Measurements from ENCODE around the gene RHOT2. TPM values are rescaled to one million over a fixed set of nuclear protein-coding genes. Genes with fewer than 3 reads are reported as not detected.

The RHOT2 gene
- total RNA-seq, 2 experiments from 2014 or later: 202 to 209 TPM

DNA sequence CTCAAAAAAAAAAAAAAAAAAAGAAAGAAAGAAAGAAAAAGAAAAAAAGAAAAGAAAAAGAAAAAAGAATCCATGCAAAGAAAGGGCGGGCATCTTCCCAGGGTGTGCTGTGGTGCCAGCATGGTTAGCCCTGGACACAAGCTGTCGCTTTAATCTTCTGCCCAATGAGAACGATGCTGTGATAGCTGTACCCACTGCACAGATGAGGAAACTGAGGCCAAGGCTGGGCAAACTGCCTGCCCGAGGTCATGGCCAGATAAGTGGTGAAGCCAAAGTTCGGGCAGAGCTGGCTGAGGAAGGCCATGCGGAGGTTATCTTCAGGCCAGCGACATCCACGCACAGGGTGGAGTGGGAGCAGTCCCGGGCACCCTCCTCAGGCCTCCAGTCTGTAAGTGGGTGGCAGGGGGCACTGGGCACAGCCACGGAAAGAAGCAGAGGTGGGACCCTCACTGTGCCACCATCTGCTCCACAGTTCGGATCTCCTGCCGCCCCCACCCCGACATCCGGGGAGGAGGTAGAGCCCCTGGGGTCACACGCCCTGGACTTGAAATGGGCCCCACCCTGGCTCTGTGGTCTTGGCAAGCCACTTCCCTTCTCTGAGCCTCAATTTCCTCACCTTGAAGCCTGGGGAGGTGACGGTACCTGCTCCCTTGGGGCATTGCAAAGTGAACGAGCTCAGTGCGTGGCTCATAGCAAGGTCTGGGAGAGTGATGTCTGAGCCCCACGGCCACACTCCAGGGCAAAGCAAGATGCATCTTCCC, 31.2 kb downstream of the RHOT2 start:
- no peak overlapping the region for H3K4me3 ChIP-seq (ENCODE audit: low read length)
- peaks cover 0 to 40% of the 10 kb centered on the region in 2 experiments for H3K9me3 ChIP-seq (ENCODE audit: control insufficient read depth in 1 of 2, insufficient read depth in 1 of 2, low read length in 2 of 2)
- peaks cover 31 to 34% of the 10 kb centered on the region in 2 experiments for H3K27me3 ChIP-seq (ENCODE audit: control insufficient read depth in 1 of 2, insufficient read depth in 2 of 2, low read length in 2 of 2)
- Mint-ChIP-seq H3K36me3 (ENCODE audit: low read depth) (no peaks in the 10 kb centered on the region), H3K4me1 (ENCODE audit: low read depth) (peaks cover 7% of the 10 kb centered on the region), H3K4me3 (peak overlapping the region; percentile 62), H3K9me3 (no peaks in the 10 kb centered on the region), H3K27me3 (peaks cover 20% of the 10 kb centered on the region), H3K27ac (no peak overlapping the region)
- intact Hi-C loops (cut with DNase I, micrococcal nuclease): loop anchor here in 1 of 2 experiments (10.0 kb wide), 2 partner anchors 716 to 1266 kb away; partner anchors contain the start of genes RNF151, RPS2 and UNKL
- ATAC-seq (ENCODE audit: poor library complexity): no peak
- peaks cover 69% of the 10 kb centered on the region for H3K4me1 ChIP-seq (ENCODE audit: insufficient read depth, low read length)
- no peaks in the 10 kb centered on the region for H3K36me3 ChIP-seq (ENCODE audit: insufficient read depth, low read length)
- TF ChIP-seq CTCF (IDR thresholded peaks at IDR 0.05): no peak
- ChIA-PET CTCF (no interaction called here), POLR2A (interaction anchor here (1.4 kb wide), 1 partner anchor 16 kb away, joined by 3 read pairs; the partner anchor contains the start of gene METRN)
- peak in 1 of 14 experiments; percentile 74 for DNase-seq
- no peak overlapping the region for H3K27ac ChIP-seq (ENCODE audit: low read depth in 1 of 2, low read length in 2 of 2)

GRCh38 chr16:700684-701584, 33.0 kb downstream of the RHOT2 start:
- Histone ChIP-seq H3K27ac (ENCODE audit: low read depth in 1 of 2, low read length in 2 of 2) (no peak overlapping the region), H3K27me3 (ENCODE audit: control insufficient read depth in 1 of 2, insufficient read depth in 2 of 2, low read length in 2 of 2) (peaks cover 41 to 45% of the 10 kb centered on the region in 2 experiments), H3K36me3 (ENCODE audit: insufficient read depth, low read length) (no peaks in the 10 kb centered on the region), H3K9me3 (ENCODE audit: control insufficient read depth in 1 of 2, insufficient read depth in 1 of 2, low read length in 2 of 2) (peaks cover 0 to 48% of the 10 kb centered on the region in 2 experiments), H3K4me3 (ENCODE audit: low read length) (no peak overlapping the region), H3K4me1 (ENCODE audit: insufficient read depth, low read length) (peaks cover 59% of the 10 kb centered on the region)
- intact Hi-C loops (cut with DNase I, micrococcal nuclease): no loop called here
- POLR2A ChIA-PET: interaction anchor here (1.1 kb wide), 1 partner anchor 87 kb away, joined by 3 read pairs; the partner anchor contains the start of genes CHTF18 and RPUSD1
- no peak overlapping the region for H3K4me3 Mint-ChIP-seq
- DNase-seq (peak in 11 of 14 experiments; percentile 34 to 78 (median 51)), ATAC-seq (ENCODE audit: poor library complexity) (peak; percentile 71)
- H3K27me3 Mint-ChIP-seq: peaks cover 20% of the 10 kb centered on the region
- no peak for TF ChIP-seq CTCF (IDR thresholded peaks at IDR 0.05)
- H3K27ac Mint-ChIP-seq: no peak overlapping the region
- CTCF ChIA-PET: no interaction called here
- H3K9me3 Mint-ChIP-seq: no peaks in the 10 kb centered on the region
- H3K36me3 Mint-ChIP-seq (ENCODE audit: low read depth): no peaks in the 10 kb centered on the region
- no peaks in the 10 kb centered on the region for H3K4me1 Mint-ChIP-seq (ENCODE audit: low read depth)

DNA sequence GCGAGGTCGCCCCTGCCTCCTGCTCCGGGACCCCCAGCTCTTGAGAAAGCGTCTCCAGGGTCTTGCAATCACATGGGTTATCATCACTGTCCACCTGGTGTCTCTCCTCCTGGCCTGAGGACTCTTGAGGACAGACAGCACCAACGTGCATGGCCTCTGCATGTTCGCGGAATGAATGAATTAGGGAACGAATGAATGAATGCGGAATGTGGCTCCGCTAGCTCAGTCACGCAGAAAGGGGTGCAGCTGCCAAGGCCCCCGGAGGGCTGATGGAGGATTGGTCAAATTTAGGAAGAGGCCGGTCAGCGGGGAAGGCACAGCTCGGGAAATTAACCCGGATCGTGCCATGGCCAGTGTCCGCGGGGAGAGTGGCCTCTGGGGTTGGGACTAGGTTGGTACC, 34.4 kb downstream of the RHOT2 start:
- Mint-ChIP-seq H3K4me3 (no peak overlapping the region), H3K4me1 (ENCODE audit: low read depth) (no peaks in the 10 kb centered on the region), H3K27me3 (peaks cover 32% of the 10 kb centered on the region), H3K27ac (no peak overlapping the region), H3K36me3 (ENCODE audit: low read depth) (no peaks in the 10 kb centered on the region), H3K9me3 (no peaks in the 10 kb centered on the region)
- Histone ChIP-seq H3K36me3 (ENCODE audit: insufficient read depth, low read length) (no peaks in the 10 kb centered on the region), H3K4me1 (ENCODE audit: insufficient read depth, low read length) (peaks cover 62% of the 10 kb centered on the region), H3K27me3 (ENCODE audit: control insufficient read depth in 1 of 2, insufficient read depth in 2 of 2, low read length in 2 of 2) (peaks cover 53 to 57% of the 10 kb centered on the region in 2 experiments), H3K27ac (ENCODE audit: low read depth in 1 of 2, low read length in 2 of 2) (no peak overlapping the region), H3K9me3 (ENCODE audit: control insufficient read depth in 1 of 2, insufficient read depth in 1 of 2, low read length in 2 of 2) (peaks cover 0 to 62% of the 10 kb centered on the region in 2 experiments), H3K4me3 (ENCODE audit: low read length) (no peak overlapping the region)
- DNase-seq (no peak), ATAC-seq (ENCODE audit: poor library complexity) (no peak)
- intact Hi-C loops (cut with DNase I, micrococcal nuclease): no loop called here
- no peak for TF ChIP-seq CTCF (IDR thresholded peaks at IDR 0.05)
- CTCF ChIA-PET: interaction anchor here (1.0 kb wide), 1 partner anchor 34 kb away, joined by 3 read pairs; the partner anchor contains the start of gene RHOT2
- POLR2A ChIA-PET: no interaction called here
